Breast epithelium (tissue), 3 donors: ENCODE data around the gene C6orf132.

ENCODE experiments used
- CTCF ChIP-seq, 3 donors: fragments of 450-650 bp; IDR thresholded peaks; one replicate each; pipeline ENCODE4 v1.5.1; 2016 to 2017; ENCODE audit warnings: antibody characterized with exemption in 3 of 3, mild to moderate bottlenecking in 3 of 3, moderate library complexity in 3 of 3
- POLR2A ChIP-seq: fragments of 450-650 bp; IDR thresholded peaks from one replicate; pipeline ENCODE4 v1.6.1; 2016; ENCODE audit warnings: antibody characterized with exemption, mild to moderate bottlenecking, moderate library complexity
- POLR2AphosphoS5 ChIP-seq, 3 donors: sonication (generic); formaldehyde crosslinking; IDR thresholded peaks; one replicate each; pipeline ENCODE4 v1.6.1; 2017; ENCODE audit warnings: antibody characterized with exemption in 3 of 3

GRCh38 chr6:42138190-42138589 is 4.2 kb downstream of the C6orf132 start:
- no peak for TF ChIP-seq CTCF (IDR thresholded peaks at IDR 0.05)
- no peak for TF ChIP-seq POLR2AphosphoS5 (IDR thresholded peaks at IDR 0.05)
- TF ChIP-seq POLR2A, result no peak
